Measurements from ENCODE around the gene BAZ2B.

Gene BAZ2B

DNA sequence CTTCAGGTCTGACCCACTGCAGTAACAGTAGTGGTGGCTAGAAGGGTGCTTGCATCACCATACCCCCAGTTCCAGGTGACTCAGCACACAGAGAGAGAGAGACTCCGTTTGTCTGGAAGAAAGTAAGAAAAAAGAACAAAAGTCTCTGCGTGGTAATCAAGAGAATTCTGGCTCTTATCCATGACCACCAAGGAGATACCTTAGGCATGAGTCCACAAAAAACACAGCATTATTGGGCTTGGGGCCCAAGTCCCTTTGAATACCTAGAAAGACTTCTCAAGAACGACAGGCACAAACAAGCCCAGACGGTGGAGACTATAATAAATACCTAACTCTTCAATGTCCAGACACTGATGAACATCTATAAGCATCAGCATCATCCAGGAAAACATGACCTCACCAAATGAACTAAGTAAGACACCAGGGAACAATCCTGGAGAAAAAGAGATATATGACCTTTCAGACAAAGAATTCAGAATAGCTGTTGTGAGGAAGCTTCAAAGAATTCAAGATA lies 21.7 kb upstream of the BAZ2B start:
- no peak overlapping the region for H3K4me2 ChIP-seq (ENCODE audit: low read depth, low read length, poor library complexity, severe bottlenecking)
- no peaks in the 10 kb centered on the region for H4K20me1 ChIP-seq (ENCODE audit: low read depth, low read length)
- no peak for TF ChIP-seq EZH2phosphoT487 (conservative IDR thresholded peaks at IDR 0.05; ENCODE audit: low read length)
- TF ChIP-seq, protein P1, sequence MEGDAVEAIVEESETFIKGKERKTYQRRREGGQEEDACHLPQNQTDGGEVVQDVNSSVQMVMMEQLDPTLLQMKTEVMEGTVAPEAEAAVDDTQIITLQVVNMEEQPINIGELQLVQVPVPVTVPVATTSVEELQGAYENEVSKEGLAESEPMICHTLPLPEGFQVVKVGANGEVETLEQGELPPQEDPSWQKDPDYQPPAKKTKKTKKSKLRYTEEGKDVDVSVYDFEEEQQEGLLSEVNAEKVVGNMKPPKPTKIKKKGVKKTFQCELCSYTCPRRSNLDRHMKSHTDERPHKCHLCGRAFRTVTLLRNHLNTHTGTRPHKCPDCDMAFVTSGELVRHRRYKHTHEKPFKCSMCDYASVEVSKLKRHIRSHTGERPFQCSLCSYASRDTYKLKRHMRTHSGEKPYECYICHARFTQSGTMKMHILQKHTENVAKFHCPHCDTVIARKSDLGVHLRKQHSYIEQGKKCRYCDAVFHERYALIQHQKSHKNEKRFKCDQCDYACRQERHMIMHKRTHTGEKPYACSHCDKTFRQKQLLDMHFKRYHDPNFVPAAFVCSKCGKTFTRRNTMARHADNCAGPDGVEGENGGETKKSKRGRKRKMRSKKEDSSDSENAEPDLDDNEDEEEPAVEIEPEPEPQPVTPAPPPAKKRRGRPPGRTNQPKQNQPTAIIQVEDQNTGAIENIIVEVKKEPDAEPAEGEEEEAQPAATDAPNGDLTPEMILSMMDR (IDR thresholded peaks at IDR 0.05; ENCODE audit: insufficient read depth, low read length, poor library complexity, severe bottlenecking) = no peak
- no peaks in the 10 kb centered on the region for H3K9me2 ChIP-seq (replicated peaks; ENCODE audit: insufficient read depth, low read length)
- no peaks in the 10 kb centered on the region for H3K79me2 ChIP-seq (ENCODE audit: insufficient read depth, low read length)
- H2AFZ ChIP-seq (ENCODE audit: low read depth, low read length, severe bottlenecking) = no peak overlapping the region
- no peak overlapping the region for H3K4me3 ChIP-seq (ENCODE audit: insufficient read depth, low read length, poor library complexity, severe bottlenecking)
- H3K27me3 ChIP-seq (ENCODE audit: low read length) = no peaks in the 10 kb centered on the region
- H3K9me3 ChIP-seq (ENCODE audit: insufficient read depth, low read length) = no peaks in the 10 kb centered on the region
- no peak overlapping the region for H3K27ac ChIP-seq (ENCODE audit: low read depth, low read length)
- no peaks in the 10 kb centered on the region for H3F3A ChIP-seq (ENCODE audit: insufficient read depth)
- no peaks in the 10 kb centered on the region for H3K36me3 ChIP-seq (ENCODE audit: low read length)
- H3K9ac ChIP-seq (ENCODE audit: low read length) = no peak overlapping the region

DNA sequence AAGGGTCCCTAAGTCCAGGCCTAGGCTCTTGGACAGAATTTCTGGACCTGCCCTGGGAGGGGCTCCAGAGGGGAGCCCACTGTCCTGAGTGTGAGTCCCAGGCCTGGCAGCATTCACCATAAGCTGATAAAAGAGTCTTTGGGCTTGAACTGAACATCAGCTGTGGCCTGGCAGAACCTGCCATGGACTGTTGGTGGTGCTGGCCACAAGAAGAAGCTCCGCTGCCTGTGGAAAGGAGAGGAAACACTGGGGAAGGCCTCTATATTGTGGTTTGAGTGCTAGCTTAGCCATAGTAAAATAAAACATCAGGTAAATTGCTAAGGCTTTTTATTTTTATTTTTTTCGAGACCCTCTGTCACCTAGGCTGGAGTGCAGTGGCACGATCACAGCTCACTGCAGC lies 20.9 kb upstream of the BAZ2B start:
- Histone ChIP-seq H3K36me3 (ENCODE audit: low read length) (no peaks in the 10 kb centered on the region), H3K27ac (ENCODE audit: low read depth, low read length) (no peak overlapping the region)
- TF ChIP-seq, protein P1 (IDR thresholded peaks at IDR 0.05; ENCODE audit: insufficient read depth, low read length, poor library complexity, severe bottlenecking) = no peak
- no peak for TF ChIP-seq EZH2phosphoT487 (conservative IDR thresholded peaks at IDR 0.05; ENCODE audit: low read length)

DNA sequence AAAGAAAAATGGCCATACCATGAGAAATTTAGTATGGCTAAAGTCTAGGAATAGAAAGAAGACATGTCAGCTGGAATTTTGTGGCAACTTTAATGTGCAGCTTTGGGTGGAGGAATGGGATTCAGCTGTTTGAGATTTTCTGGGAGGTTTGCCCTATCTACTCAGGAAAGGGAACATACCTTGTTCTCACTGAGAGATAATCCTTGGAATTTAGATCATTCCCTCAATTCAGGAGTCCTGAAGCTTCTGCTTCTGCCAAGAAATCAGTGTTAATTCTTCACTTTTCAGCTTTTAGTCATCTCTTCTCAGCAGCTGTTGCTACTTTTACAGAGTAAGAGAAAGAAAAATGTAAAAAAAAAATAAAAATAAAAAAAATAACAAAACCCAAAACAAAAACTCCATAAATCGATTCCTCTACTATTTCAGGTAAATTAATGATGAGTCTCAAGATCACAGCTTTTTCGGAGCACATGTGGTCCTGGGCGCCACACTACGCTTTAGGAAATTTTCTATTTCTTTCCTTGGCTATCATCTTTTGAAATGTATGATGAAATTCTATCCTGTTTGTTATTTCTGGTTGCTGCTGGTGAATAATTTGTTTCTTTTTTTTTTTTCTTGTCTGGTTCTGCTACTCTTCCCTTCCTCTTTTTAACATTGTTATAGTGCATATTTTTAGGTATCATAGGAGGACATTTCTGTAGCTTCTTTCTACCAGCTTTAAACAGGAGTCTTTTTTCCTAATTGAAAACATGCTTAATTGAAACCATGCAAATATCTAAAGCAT lies 18.9 kb upstream of the BAZ2B start:
- H3K4me2 ChIP-seq (ENCODE audit: low read depth, low read length, poor library complexity, severe bottlenecking) = no peak overlapping the region
- H3K27ac ChIP-seq (ENCODE audit: low read depth, low read length) = no peak overlapping the region
- no peak overlapping the region for H2AFZ ChIP-seq (ENCODE audit: low read depth, low read length, severe bottlenecking)

More for the DNA sequence above, 20.9 kb upstream of the BAZ2B start:
- H3K27me3 ChIP-seq (ENCODE audit: low read length) = no peaks in the 10 kb centered on the region
- no peak overlapping the region for H2AFZ ChIP-seq (ENCODE audit: low read depth, low read length, severe bottlenecking)
- H3K9me3 ChIP-seq (ENCODE audit: insufficient read depth, low read length) = no peaks in the 10 kb centered on the region
- no peaks in the 10 kb centered on the region for H4K20me1 ChIP-seq (ENCODE audit: low read depth, low read length)
- H3K79me2 ChIP-seq (ENCODE audit: insufficient read depth, low read length) = no peaks in the 10 kb centered on the region
- H3K9me2 ChIP-seq (replicated peaks; ENCODE audit: insufficient read depth, low read length) = no peaks in the 10 kb centered on the region
- H3F3A ChIP-seq (ENCODE audit: insufficient read depth) = no peaks in the 10 kb centered on the region
- H3K4me2 ChIP-seq (ENCODE audit: low read depth, low read length, poor library complexity, severe bottlenecking) = no peak overlapping the region
- no peak overlapping the region for H3K9ac ChIP-seq (ENCODE audit: low read length)
- H3K4me3 ChIP-seq (ENCODE audit: insufficient read depth, low read length, poor library complexity, severe bottlenecking) = no peak overlapping the region

More for the DNA sequence above, 18.9 kb upstream of the BAZ2B start:
- H3K4me3 ChIP-seq (ENCODE audit: insufficient read depth, low read length, poor library complexity, severe bottlenecking) = no peak overlapping the region
- H3K9ac ChIP-seq (ENCODE audit: low read length) = no peak overlapping the region
- TF ChIP-seq, protein P1 (IDR thresholded peaks at IDR 0.05; ENCODE audit: insufficient read depth, low read length, poor library complexity, severe bottlenecking) = no peak
- no peak for TF ChIP-seq EZH2phosphoT487 (conservative IDR thresholded peaks at IDR 0.05; ENCODE audit: low read length)
- H3K79me2 ChIP-seq (ENCODE audit: insufficient read depth, low read length) = no peaks in the 10 kb centered on the region
- no peaks in the 10 kb centered on the region for H3K9me2 ChIP-seq (replicated peaks; ENCODE audit: insufficient read depth, low read length)
- H4K20me1 ChIP-seq (ENCODE audit: low read depth, low read length) = no peaks in the 10 kb centered on the region
- no peaks in the 10 kb centered on the region for H3F3A ChIP-seq (ENCODE audit: insufficient read depth)
- H3K27me3 ChIP-seq (ENCODE audit: low read length) = no peaks in the 10 kb centered on the region
- H3K9me3 ChIP-seq (ENCODE audit: insufficient read depth, low read length) = no peaks in the 10 kb centered on the region
- H3K36me3 ChIP-seq (ENCODE audit: low read length) = no peaks in the 10 kb centered on the region

Data from SU-DHL-6 (cell line).